Measurements from ENCODE around the gene PLCE1.

GRCh38 chr10:93947055-93947454 is 46.7 kb upstream of the PLCE1 start:
- TF ChIP-seq CTCF (IDR thresholded peaks at IDR 0.05; ENCODE audit: insufficient read depth, low read depth, low read length) (no peak), EZH2 (IDR thresholded peaks at IDR 0.05; ENCODE audit: insufficient read depth, low read length) (no peak)
